GM13976 (cell line): ENCODE data around the gene RBM12.

Experiments used
- DNase-seq: peaks from one replicate; pipeline ENCODE4 v3.0.0; 2012; ENCODE audit warnings: low spot score
- CTCF ChIP-seq: IDR thresholded peaks from 2 replicates; pipeline ENCODE4 v1.5.1; 2012; ENCODE audit warnings: borderline replicate concordance, mild to moderate bottlenecking; ENCODE audit not compliant: insufficient read depth; ENCODE audit errors: extremely low read depth, missing control alignments, control extremely low read depth
- in situ Hi-C: fragments of 300-500 bp; cut with MboI; formaldehyde crosslinking; loops from one replicate; pipeline ENCODE4 v1.12.0; 2022; ENCODE audit warnings: low sequenced_read_pairs, mixed read lengths, inconsistent platforms; ENCODE audit not compliant: unreplicated experiment

RBM12 gene

GRCh38 chr20:35638751-35639150 lies 25.9 kb downstream of the RBM12 start:
- no peak for TF ChIP-seq CTCF
- DNase-seq: no peak
- in situ Hi-C loops: no loop called here

GRCh38 chr20:35637276-35637675 lies 27.4 kb downstream of the RBM12 start:
- no peak for TF ChIP-seq CTCF
- in situ Hi-C loops: no loop called here
- DNase-seq: no peak

- TF ChIP-seq CTCF: no peak
- DNase-seq: no peak
- in situ Hi-C loops: no loop called here
These were observed 28.6 kb downstream of the RBM12 start for GRCh38 chr20:35636095-35636494.

- in situ Hi-C loops: no loop called here
- no peak for DNase-seq
- no peak for TF ChIP-seq CTCF
These were observed 29.0 kb downstream of the RBM12 start for GRCh38 chr20:35635652-35636051.

GRCh38 chr20:35632539-35633115 lies 32.1 kb downstream of the RBM12 start:
- no peak for DNase-seq
- TF ChIP-seq CTCF: no peak
- in situ Hi-C loops: no loop called here

- no peak for TF ChIP-seq CTCF
- no peak for DNase-seq
- in situ Hi-C loops: no loop called here
These were observed 34.1 kb downstream of the RBM12 start for GRCh38 chr20:35630636-35631035.
